Mesodermal cell (in vitro differentiated cells): ENCODE data around the gene GRHL3.

Source experiments
- H3K27ac ChIP-seq: 2 replicates; pipeline ENCODE4 v1.7.0; 2013; ENCODE audit warnings: mild to moderate bottlenecking, low read depth, low read length, moderate library complexity; ENCODE audit not compliant: severe bottlenecking
- H3K36me3 ChIP-seq: 2 replicates; pipeline ENCODE4 v1.7.1; 2013; ENCODE audit warnings: mild to moderate bottlenecking, low read length, moderate library complexity; ENCODE audit not compliant: control insufficient read depth, insufficient read depth
- H3K4me1 ChIP-seq: one replicate; pipeline ENCODE4 v1.7.1; 2013; ENCODE audit warnings: mild to moderate bottlenecking, low read length; ENCODE audit not compliant: insufficient read depth, control insufficient read depth, poor library complexity, severe bottlenecking
- H3K4me3 ChIP-seq: 2 replicates; pipeline ENCODE4 v1.7.0; 2013; ENCODE audit warnings: low read length, control low read depth, mild to moderate bottlenecking; ENCODE audit not compliant: insufficient read depth, poor library complexity, severe bottlenecking; ENCODE audit errors: extremely low read depth
- H3K9me3 ChIP-seq: 2 replicates; pipeline ENCODE4 v1.7.1; 2013; ENCODE audit warnings: mild to moderate bottlenecking, low read length, moderate library complexity; ENCODE audit not compliant: control insufficient read depth
- WGBS, 2 experiments: methylation state at CpG; one replicate each; pipeline ENCODE4 v1.1.5; 2013; ENCODE audit warnings: missing lambda C conversion rate in 2 of 2; ENCODE audit not compliant: insufficient coverage in 2 of 2; 5-methylcytosine and 5-hydroxymethylcytosine counted together

The GRHL3 gene

GRCh38 chr1:24317956-24318614 lies 1.1 kb upstream of the GRHL3 start:
- Histone ChIP-seq H3K4me3 (no peak overlapping the region), H3K9me3 (no peaks in the 10 kb centered on the region), H3K27ac (no peak overlapping the region), H3K4me1 (peaks cover 51% of the 10 kb centered on the region), H3K36me3 (no peaks in the 10 kb centered on the region)
- 53 to 80% methylated on average over 1 to 2 of the region's 2 CpGs for WGBS, 2 experiments

GRCh38 chr1:24318615-24319311 lies 394 bp upstream of the GRHL3 start:
- Histone ChIP-seq H3K36me3 (no peaks in the 10 kb centered on the region), H3K9me3 (no peaks in the 10 kb centered on the region), H3K4me3 (peak overlapping the region; percentile 35), H3K27ac (no peak overlapping the region), H3K4me1 (peaks cover 56% of the 10 kb centered on the region)
- 25 to 88% methylated on average over 1 to 2 of the region's 5 CpGs for whole genome bisulfite sequencing, 2 experiments

- Histone ChIP-seq H3K9me3 (no peaks in the 10 kb centered on the region), H3K36me3 (no peaks in the 10 kb centered on the region), H3K4me1 (peaks cover 56% of the 10 kb centered on the region), H3K27ac (no peak overlapping the region), H3K4me3 (peak overlapping the region; percentile 35)
- 100% methylated on average over 1 of the region's 1 CpG for WGBS, 2 experiments
These were observed 805 bp downstream of the GRHL3 start for GRCh38 chr1:24319962-24320361.

DNA sequence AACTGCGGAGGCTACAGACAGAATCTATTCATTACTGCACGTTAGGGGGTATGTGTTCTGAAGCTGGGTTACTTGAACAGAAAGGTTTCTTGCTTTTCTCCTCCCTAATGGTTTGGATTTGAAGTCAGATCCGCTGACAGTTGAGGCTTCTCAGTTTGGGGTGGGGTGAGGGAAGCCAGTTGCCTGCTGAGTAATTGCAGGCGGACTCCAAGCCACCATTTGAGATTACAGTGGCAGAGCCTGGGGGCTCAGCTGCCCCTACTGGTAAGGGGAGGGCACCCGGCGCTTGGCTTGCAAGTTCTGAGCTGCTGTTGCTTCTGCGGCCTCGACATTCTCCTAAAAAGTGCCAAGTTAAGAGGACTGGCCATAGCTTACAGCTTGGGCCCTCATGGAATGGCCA lies 2.0 kb downstream of the GRHL3 start:
- no peaks in the 10 kb centered on the region for H3K9me3 ChIP-seq
- H3K36me3 ChIP-seq, result no peaks in the 10 kb centered on the region
- WGBS, 2 experiments, result 38 to 45% methylated on average over 5 to 6 of the region's 8 CpGs
- H3K4me1 ChIP-seq, result peaks cover 51% of the 10 kb centered on the region
- H3K4me3 ChIP-seq, result peak overlapping the region; percentile 35
- peak overlapping the region; percentile 83 for H3K27ac ChIP-seq

GRCh38 chr1:24321697-24322469 lies 2.7 kb downstream of the GRHL3 start:
- peak overlapping the region; percentile 35 for H3K4me3 ChIP-seq
- WGBS, 2 experiments, result 9% methylated on average over 58 to 61 of the region's 72 CpGs
- peaks cover 51% of the 10 kb centered on the region for H3K4me1 ChIP-seq
- H3K27ac ChIP-seq, result peak overlapping the region; percentile 83
- H3K9me3 ChIP-seq, result no peaks in the 10 kb centered on the region
- no peaks in the 10 kb centered on the region for H3K36me3 ChIP-seq

DNA sequence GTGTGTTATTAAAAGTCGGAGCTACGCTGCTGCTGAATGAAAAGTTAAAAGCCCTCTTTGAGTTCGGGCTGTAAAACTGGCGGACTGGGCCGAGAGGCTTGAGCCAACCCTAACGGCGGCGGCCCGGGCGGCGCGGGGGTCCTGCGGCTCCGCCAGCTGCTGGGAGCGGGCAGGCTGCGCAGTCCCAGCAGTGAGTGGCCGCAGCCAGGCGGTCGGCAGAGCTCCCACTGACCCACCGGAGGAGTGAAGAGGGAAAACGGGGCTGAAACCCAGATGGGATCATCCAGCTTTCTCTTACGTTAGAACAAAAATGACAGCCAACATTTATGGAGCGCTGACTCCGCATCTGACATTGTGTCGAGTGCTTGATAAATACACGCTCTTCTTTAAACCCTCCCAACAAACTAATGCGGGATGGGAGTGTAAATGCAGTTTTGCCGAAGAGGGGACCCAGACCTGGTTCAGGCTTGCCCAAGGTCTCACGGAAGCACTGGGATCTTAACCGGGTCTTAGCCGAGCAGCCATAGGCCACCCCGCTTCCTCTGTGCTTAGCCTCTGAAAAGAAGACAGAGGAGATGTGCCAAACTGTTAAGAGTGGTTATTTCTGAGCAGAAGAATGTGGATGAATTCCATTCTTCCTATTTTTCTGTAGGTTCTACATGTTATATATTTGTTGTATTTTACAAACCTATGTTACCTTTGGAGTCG lies 3.5 kb downstream of the GRHL3 start:
- peak overlapping the region; percentile 35 for H3K4me3 ChIP-seq
- H3K27ac ChIP-seq, result peak overlapping the region; percentile 83
- H3K9me3 ChIP-seq, result no peaks in the 10 kb centered on the region
- peaks cover 44% of the 10 kb centered on the region for H3K4me1 ChIP-seq
- no peaks in the 10 kb centered on the region for H3K36me3 ChIP-seq
- WGBS, 2 experiments, result 13 to 17% methylated on average over 21 to 25 of the region's 33 CpGs

DNA sequence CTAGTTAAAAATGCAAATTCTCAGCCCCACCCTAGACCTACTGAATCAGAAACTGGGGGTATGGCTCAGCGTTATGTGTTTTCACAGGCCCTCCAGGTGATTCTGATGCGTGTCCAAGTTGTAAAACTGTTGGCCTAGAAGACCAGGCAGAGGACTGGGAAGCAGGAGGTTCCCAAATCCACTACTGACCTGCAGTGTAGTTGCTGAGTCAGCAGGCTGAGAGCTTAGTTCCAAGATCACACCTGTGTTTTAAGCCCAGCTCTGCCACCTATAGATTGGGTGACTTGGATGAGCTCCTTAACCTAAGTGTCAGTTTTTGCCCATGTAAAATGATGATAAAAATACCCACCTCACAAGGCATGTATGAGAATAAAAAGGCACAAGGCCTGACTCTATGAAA lies 4.1 kb downstream of the GRHL3 start:
- WGBS, 2 experiments, result 84 to 100% methylated on average over 2 of the region's 2 CpGs
- H3K36me3 ChIP-seq, result no peaks in the 10 kb centered on the region
- no peak overlapping the region for H3K4me3 ChIP-seq
- H3K9me3 ChIP-seq, result no peaks in the 10 kb centered on the region
- no peak overlapping the region for H3K27ac ChIP-seq
- peaks cover 38% of the 10 kb centered on the region for H3K4me1 ChIP-seq

DNA sequence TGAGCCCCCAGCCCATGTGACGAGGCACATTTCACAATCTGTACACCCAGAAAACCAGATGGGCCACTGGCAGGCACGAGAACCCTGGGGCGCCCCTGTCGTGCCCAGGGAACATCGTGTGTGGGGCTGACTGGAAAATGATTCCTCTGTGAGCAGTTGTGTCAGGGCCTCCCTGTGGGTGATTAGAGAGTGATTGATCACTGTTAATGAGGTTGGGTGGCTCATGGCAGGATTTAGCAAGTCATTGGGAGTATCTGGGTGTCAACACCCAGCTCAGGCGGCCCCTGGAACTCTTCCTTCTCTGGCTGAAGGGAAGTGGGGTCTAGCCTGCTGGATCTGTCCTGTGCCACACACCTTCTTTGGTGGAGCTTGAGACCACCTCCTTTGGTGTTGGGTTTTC lies 5.7 kb downstream of the GRHL3 start:
- H3K36me3 ChIP-seq, result no peaks in the 10 kb centered on the region
- H3K9me3 ChIP-seq, result no peaks in the 10 kb centered on the region
- no peak overlapping the region for H3K4me3 ChIP-seq
- H3K4me1 ChIP-seq, result peaks cover 33% of the 10 kb centered on the region
- H3K27ac ChIP-seq, result no peak overlapping the region
- 91 to 94% methylated on average over 3 to 6 of the region's 6 CpGs for WGBS, 2 experiments

DNA sequence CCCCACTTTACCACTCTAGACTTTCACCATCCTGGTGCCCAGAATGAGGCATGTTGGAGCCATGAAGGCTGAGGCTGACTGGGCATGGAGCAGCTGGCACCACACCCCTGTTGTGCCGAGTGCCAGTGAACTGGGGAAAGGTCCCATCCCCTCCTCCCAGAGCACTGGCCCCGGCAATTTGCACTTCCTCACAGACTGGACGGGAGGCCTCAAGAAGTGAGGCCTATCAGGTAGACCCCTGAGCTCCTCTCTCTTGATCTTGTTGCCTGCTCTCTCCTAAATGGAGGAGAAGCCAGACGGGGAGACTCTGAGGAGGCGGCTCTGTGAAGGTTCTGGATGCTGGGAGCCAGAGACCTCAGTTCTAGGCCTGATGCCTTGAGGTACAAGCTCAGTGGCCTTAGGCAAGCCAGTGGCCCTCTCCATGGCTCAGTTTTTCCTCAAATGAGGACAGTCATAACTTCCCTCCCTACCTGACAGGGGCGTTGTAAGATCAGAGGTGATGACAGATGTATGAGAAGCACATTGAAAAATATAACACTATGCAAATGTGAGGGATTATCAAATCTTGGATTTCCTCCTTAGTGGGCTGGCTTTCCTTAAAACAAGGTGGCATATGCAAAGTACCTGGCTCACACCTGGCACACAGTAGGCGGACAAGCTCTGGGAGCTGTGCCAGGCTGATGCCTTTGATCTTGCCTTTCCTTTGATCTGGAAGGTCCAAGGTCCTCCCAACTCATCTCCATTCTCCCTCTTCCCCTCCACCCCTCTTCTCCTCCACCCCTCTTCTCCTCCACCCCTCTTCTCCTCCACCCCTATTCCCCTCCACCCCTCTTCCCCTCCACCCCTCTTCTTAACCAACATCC lies 6.7 kb downstream of the GRHL3 start:
- peaks cover 31% of the 10 kb centered on the region for H3K4me1 ChIP-seq
- 86 to 90% methylated on average over 4 to 5 of the region's 7 CpGs for WGBS, 2 experiments
- H3K27ac ChIP-seq, result no peak overlapping the region
- H3K36me3 ChIP-seq, result no peaks in the 10 kb centered on the region
- H3K9me3 ChIP-seq, result no peaks in the 10 kb centered on the region
- H3K4me3 ChIP-seq, result no peak overlapping the region

DNA sequence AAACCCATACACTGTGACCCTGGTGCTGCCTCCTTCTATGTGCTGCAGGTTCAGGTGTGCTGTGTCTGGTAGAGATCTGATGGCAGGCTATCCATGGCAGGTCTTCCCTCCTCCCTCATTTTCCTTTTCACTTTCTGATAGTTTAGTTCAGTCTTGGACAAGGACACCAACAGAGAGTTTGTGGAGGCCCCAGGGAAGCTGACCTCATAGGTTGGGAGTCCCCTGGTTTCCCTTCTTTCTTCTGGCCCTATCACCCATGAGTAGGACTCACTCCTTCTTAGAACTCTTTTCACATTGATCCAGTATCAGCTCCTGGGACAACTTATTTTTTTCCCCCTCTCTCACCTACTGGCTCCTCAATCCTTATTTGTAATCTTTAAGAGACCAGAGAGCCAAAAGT lies 8.3 kb downstream of the GRHL3 start:
- Histone ChIP-seq H3K36me3 (no peaks in the 10 kb centered on the region), H3K4me3 (no peak overlapping the region), H3K27ac (no peak overlapping the region), H3K9me3 (no peaks in the 10 kb centered on the region), H3K4me1 (peaks cover 20% of the 10 kb centered on the region)
